ENCODE data around the gene PDP2.

The PDP2 gene

GRCh38 chr16:66904428-66904845 is 24.1 kb downstream of the PDP2 start:
- in situ Hi-C loops (cut with HindIII; ENCODE audit: low sequenced_read_pairs) = no loop called here
- DNase-seq (ENCODE audit: low read depth) = no peak
- TF ChIP-seq CTCF (IDR thresholded peaks at IDR 0.05; ENCODE audit: low read depth, low read length, missing control alignments) = no peak
- H3K4me3 ChIP-seq (ENCODE audit: low read depth, low read length) = no peak overlapping the region

GRCh38 chr16:66904846-66905632 is 24.7 kb downstream of the PDP2 start:
- H3K4me3 ChIP-seq (ENCODE audit: low read depth, low read length) = no peak overlapping the region
- no peak for DNase-seq (ENCODE audit: low read depth)
- in situ Hi-C loops (cut with HindIII; ENCODE audit: low sequenced_read_pairs) = no loop called here
- TF ChIP-seq CTCF (IDR thresholded peaks at IDR 0.05; ENCODE audit: low read depth, low read length, missing control alignments) = no peak

GRCh38 chr16:66905633-66906539 is 25.6 kb downstream of the PDP2 start:
- H3K4me3 ChIP-seq (ENCODE audit: low read depth, low read length) = no peak overlapping the region
- DNase-seq (ENCODE audit: low read depth) = no peak
- in situ Hi-C loops (cut with HindIII; ENCODE audit: low sequenced_read_pairs) = no loop called here
- TF ChIP-seq CTCF (IDR thresholded peaks at IDR 0.05; ENCODE audit: low read depth, low read length, missing control alignments) = no peak

- H3K4me3 ChIP-seq (ENCODE audit: low read depth, low read length) = no peak overlapping the region
- DNase-seq (ENCODE audit: low read depth) = no peak
- in situ Hi-C loops (cut with HindIII; ENCODE audit: low sequenced_read_pairs) = no loop called here
- TF ChIP-seq CTCF (IDR thresholded peaks at IDR 0.05; ENCODE audit: low read depth, low read length, missing control alignments) = no peak
Measured at GRCh38 chr16:66906916-66907836, 26.9 kb downstream of the PDP2 start.

- no peak for DNase-seq (ENCODE audit: low read depth)
- TF ChIP-seq CTCF (IDR thresholded peaks at IDR 0.05; ENCODE audit: low read depth, low read length, missing control alignments) = no peak
- in situ Hi-C loops (cut with HindIII; ENCODE audit: low sequenced_read_pairs) = no loop called here
- H3K4me3 ChIP-seq (ENCODE audit: low read depth, low read length) = no peak overlapping the region
Measured at GRCh38 chr16:66908116-66908515, 27.8 kb downstream of the PDP2 start.
